Measurements from ENCODE around the gene NKAP.
A peak's percentile ranks its signal among the peaks of the same experiment; 100 is the strongest.
"Not testable (repeated sequence)": the region's sequence is repeated elsewhere in the genome, so short reads cannot be mapped to it uniquely, and the experiment has no call there.

Gene NKAP

DNA sequence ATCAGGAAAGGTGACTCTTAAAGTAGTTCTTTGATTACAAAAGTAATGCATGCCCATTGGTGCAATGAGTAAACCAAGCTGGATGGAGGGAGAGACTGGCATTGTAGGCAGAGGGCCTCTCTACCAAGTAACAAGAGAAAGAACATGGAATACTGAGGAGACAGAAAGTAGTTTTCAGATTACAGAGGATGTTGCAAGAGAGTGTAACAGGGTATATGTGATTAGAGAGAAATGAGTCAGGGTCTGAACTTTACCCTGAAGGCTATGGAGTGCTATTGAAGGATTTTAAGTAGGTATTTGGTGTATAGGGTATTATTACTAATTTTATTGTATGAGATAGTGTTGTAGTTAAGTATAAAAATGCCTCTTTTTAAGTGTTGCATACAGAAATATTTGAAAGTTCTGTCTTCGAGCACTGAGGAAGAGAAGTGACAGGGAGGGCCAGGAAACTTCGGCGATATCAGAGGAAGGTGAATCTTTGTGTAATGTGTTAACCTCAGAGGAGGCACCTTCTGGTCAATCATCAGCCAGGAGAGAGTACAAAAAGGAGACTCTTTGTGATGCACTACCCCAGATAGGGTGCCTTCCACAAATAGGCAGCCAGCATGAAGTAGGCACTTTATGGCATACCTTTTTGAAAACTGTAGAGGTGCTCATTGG, 8.2 kb downstream of the NKAP start:
- DNase-seq (ENCODE audit: low read depth): no peak

DNA sequence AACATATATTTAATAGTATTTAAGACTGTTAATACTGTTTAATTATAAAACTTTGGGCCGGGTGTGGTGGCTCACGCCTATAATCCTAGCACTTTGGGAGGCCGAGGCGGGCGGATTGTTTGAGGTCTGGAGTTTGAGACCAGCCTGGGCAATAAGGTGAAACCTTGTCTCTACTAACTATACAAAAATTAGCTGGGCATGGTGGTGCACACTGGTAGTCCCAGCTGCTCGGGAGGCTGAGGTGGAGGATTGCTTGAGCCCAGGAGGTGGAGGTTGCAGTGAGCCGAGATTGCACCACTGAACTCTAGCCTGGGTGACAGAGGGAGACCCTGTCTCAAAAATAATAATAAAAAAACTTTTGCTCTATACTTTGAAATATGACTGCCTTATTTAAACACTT, 21.2 kb downstream of the NKAP start:
- DNase-seq (ENCODE audit: low read depth): not testable (repeated sequence)

DNA sequence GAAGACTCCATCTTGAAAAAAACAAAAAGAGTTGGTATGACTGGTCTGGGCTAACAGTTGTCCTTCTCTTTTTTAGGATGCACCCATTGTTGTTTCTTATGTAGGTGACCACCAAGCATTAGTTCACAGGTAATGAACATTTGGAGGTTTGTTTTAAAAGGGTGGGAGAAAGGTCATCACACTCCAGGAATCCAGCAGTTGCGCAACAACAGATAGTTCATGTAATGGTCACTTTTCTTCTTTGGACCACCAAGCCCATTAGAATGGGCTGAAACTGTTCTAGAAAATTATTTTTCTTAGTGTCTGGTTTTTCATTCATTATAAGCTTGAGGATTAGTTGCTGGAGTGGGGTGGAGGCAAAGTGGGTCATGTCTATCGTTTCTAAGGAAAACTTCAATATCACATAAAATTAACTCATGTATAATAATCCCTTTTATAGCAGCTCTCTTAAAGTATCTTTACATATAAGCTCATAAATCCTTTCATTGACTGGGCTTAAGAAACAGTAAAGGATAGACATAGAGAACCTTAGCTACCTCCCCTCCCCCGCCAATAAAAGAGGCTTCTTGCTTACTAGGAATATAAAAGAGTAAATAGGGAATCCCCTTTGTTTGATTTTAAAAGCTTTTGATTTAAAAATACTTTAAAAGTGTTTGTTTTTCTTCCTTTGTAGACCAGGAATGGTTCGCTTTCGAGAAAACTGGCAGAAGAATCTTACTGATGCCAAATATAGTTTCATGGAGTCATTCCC, 23.5 kb downstream of the NKAP start:
- no peak for DNase-seq (ENCODE audit: low read depth)

DNA sequence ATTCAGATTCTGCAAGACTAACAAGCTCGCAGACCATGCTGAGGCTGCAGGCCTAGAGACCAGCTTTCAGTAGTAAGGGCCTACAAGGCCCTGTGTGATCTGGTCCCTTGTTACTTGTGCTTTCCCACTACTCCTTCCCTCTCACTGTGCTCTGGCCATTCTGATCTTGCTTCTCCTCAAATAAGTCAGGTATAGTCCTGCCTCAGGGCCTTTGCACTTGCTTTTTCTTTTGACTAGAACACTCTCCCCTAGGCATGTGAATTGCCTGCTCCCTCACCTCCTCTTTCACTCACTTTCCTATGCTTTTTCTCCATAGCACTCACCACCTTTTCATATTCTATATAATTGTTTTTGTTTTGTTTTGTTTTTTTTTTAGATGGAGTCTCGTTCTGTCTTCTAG, 25.7 kb downstream of the NKAP start:
- DNase-seq (ENCODE audit: low read depth): no peak

DNA sequence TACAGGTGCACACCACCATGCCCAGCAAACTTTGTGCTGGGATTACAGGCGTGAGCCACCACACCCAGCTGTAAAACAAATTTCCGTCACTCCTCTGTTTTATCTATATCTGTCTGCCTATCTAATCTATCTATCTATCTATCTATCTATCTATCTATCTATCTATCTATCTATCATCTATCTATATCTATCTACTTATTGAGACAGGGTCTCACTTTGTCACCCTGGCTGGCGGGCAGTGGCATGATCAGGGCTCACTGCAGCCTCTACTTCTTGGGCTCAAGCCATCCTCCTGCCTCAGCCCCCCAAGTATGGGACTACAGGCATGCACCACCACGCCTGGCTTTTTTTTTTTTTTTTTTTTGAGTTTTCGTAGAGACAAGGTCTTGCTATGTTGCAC, 27.2 kb downstream of the NKAP start:
- no peak for DNase-seq (ENCODE audit: low read depth)

DNA sequence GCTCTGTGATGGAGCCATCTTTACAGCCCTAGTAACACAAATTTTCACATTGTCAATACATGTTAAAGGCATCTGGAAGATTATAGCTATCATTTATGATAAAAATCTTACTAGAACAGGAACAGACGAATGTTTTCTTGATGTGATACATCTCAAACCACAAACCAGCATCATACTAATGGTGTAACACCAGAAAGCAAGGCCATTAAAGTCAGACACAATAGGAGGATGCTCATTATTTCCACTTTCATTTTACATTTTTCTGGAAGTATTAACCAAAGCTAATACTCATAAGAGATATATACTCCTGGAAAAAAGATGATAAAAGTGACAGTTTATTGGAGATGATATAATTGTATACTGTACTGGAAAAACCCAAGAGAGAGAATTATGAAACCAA, 42.6 kb downstream of the NKAP start:
- no peak for DNase-seq (ENCODE audit: low read depth)

DNA sequence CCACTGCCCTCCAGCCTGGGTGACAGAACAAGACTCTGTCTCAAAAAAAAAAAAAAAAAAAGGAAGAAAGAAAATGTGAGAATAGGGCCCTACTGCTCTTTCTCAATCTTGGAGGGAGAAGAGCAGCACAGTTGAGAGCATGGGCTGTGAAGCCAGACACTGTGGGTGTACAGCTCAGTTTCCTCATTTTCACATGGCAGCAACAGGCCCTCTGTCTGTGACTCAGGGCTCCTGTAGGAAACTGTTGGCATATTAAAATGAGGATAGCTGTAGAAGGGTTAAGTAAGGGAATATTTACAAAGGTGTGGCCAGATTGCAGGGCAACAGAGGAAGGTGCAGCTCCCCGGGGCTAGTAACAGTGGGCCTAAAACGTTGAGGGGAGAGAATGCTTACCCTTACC, 44.4 kb downstream of the NKAP start:
- no peak for DNase-seq (ENCODE audit: low read depth)

DNA sequence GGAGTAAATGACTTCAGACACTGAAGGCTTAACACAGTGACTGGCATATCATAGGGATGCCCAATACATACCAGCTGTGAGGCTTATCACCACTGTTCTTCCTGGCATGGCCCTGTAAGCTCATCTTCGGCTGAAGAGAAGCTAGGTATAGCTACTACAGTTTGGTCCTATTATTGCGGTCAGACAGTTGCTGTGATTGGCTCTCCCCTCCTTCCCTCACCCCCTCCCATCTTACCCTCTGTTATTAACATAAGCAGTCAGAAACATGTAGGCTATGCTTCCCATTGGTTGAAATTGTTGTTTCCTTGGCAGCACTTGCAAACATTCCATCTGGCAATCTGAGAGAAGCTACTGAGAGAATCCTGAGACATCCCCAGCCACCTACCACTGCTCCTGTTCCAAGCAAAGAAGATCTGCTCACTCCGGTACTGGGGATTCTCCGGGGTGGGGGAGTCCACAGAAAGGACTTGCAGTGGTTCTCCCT, 47.7 kb downstream of the NKAP start, which contains the start of gene AKAP14:
TSS of gene AKAP14 (plus strand) at position 51 of the 484 bp plus-strand sequence. CDS start 7,331 bp downstream, outside the sequence.
- DNase-seq (ENCODE audit: low read depth): no peak

DNA sequence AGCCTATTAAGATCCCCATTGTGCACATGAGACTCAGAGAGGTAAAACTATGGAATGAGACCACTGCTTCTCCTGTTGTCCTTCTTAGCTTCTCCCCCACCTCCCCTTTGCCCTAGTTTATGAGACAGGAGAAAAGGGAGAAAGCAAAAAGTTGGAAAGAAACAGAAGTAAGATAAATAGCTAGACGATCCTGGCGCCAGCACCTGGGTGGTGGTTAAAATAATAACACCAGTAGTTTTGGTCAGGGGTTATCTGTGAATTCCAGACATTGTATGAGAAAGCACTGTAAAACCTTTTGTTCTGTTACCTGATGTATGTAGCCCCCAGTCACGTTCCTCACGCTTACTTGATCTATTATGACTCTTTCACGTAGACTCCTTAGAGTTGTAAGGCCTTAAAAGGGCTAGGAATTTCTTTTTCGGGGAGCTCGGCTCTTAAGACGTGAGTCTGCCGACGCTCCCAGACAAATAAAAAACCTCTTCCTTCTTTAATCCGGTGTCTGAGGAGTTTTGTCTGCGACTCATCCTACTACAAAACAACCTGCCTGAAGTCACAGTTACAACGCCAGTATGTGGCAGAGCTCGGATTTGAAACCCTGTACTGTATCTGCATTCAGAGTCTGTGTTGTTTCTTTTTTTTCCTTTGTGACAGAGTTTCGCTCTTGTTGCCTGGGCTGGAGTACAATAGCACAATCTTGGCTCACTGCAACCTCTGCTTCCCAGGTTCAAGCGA, 51.4 kb downstream of the NKAP start:
- not testable (repeated sequence) for DNase-seq (ENCODE audit: low read depth)

DNA sequence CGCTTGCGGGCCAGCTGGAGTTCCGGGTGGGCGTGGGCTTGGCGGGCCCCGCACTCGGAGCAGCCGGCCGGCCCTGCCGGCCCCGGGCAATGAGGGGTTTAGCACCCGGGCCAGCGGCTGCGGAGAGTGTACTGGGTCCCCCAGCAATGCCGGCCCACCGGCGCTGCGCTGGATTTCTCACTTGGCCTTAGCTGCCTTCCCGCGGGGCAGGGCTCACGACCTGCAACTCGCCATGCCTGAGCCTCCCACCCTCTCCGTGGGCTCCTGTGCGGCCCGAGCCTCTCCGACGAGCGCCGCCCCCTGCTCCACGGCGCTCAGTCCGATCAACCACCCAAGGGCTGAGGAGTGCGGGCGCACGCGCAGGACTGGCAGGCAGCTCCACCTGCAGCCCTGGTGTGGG, 52.9 kb downstream of the NKAP start:
- not testable (repeated sequence) for DNase-seq (ENCODE audit: low read depth)

DNA sequence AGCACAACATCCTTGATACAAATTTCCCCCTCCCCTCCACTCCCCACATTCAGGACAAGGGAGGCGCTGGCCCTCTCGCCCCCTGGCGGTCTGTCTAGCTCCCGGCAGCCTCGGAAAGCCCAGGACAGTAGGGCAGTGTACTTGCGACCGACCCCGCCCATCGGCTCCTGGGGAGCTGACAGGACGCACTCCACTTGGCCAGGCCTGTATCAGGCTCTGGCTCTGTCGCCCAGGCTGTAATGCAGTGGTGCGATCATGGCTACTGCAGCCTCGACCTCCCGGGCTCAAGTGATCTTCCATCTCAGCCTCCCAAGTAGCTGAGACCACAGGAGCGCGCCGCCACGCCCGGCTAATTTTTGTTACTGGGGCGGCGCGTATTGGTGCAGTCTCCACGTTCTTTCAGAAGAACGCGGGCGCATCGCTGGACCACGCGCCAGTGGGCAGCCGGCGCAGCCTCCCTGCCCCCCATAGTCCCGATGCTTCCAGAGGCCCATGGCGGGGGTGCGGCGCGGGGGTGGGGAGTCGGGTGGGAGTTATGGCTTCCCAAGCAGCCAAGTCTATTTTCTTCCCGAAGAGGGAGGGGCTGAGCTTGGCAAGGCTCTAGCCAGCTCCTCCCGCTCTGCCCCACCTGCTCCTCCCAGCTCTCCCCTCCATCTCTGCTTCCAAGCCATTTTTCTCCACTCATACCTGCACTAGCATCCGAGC, 55.7 kb downstream of the NKAP start:
- peak; percentile 28 for DNase-seq (ENCODE audit: low read depth)

DNA sequence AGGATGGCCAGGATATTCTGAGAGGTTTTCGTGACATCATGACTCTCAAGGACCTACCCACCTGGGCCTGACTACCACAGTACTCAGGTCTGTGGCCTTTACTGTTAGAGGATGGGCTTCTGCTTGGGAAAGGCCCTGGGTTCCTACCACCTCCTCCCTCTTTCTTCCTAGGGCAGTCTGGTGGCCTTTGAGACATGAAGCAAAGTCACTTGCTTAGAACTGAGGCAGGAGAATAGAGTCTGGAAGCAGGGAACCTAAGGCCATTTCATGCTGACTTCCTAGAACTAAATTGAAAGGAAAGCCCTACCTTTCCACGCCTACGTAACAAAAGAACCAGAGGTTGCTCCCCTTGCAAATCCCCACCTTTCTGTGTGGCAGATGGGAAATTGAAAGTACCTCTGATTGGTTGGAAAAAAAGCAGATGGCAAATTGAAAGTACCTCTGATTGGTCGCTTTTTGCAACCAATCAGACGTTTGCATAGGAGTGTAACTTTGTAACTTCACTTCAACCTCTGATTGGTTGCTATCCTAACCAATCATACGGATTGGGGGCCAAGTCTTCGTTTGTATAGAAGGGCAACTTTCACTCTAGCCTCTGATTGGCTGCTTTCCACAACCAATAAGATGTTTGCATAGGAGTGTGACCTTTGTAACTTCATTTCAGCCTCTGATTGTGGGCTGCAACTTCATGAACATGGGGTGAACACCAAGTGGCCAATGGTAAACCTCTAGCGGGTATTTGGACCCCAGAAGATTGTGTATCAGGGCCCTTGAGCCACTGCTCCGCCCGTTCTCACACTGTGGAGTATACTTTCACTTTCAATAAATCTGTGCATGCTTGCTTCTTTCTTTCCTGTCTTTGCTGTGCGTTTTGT, 57.8 kb downstream of the NKAP start:
- DNase-seq (ENCODE audit: low read depth): no peak

DNA sequence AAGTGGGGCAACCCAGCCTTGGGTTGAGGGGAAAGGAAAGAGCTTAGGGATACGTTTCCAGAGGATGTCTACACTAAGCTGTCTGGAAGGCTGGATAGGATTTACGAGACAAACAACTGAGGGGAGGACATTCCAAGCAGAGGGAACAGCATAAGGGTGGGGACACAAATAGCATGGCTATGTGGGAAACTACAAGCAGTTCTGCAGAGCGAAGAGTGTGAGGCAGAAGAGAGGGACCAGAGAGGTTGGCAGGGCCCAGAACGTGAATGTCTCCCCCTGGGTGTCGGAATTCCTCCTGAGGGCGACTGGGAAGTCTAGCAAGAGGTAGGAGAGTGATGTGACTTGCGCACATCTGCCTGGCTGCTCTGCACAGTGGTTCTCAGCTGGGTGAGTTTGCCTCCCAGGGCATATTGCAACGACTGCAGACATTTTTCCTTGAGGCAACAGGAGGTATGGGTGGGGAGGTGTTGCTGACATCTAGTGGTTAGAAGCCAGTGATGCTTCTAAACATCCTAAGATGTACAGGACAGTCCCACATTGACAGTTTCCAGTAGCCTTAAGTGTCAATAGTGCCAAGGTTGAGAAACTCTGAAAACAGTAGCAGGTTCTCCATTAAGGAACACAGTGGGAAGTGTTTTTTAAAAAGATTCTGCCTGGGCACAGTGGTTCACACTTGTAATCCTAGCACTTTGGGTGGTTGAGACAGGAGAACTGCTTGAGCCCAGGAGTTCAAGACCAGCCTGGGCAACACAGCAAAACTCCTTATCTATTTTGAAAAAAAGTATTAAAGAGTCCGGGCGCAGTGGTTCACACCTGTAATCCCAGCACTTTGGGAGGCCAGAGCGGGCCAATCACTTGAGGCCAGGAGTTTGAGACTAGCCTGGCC, 62.8 kb downstream of the NKAP start:
- peak; percentile 42 for DNase-seq (ENCODE audit: low read depth)

DNA sequence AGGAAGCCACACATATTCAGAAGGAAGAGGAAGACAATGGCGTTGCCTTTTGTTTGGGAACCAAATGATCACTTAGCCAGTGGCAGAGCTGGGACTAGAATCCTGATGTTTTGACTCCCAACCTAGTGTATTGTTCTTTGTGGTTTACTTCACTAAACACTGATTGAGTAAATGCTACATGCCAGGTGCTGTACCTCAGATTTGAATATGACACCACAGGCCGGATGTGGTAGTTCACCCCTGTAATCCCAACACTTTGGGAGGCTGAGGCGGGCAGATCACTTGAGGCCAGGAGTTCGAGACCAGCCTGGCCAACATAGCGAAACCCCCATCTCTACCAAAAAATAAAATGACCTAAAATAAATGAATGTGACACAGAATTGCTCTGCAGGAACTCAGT, 63.5 kb downstream of the NKAP start:
- no peak for DNase-seq (ENCODE audit: low read depth)

DNA sequence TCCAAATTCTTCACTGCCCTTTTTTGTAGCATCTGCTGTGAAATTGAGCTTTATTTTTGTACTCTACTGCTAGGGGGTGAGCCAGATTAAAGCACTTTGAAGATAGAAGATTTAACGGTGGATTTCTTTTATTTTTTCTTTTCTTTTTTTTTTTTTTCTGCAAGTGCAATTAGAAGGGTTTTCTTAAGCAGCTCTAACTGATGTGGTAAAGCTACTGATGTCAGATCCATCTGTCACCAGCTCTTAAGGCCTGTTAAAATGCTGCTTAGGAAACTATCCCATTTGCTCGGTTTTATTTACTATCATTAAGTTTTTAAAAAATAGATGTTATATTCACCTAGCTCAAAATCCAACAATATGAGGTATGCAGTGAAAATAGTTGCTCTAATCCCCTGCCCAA, 64.8 kb downstream of the NKAP start:
- DNase-seq (ENCODE audit: low read depth): no peak

DNA sequence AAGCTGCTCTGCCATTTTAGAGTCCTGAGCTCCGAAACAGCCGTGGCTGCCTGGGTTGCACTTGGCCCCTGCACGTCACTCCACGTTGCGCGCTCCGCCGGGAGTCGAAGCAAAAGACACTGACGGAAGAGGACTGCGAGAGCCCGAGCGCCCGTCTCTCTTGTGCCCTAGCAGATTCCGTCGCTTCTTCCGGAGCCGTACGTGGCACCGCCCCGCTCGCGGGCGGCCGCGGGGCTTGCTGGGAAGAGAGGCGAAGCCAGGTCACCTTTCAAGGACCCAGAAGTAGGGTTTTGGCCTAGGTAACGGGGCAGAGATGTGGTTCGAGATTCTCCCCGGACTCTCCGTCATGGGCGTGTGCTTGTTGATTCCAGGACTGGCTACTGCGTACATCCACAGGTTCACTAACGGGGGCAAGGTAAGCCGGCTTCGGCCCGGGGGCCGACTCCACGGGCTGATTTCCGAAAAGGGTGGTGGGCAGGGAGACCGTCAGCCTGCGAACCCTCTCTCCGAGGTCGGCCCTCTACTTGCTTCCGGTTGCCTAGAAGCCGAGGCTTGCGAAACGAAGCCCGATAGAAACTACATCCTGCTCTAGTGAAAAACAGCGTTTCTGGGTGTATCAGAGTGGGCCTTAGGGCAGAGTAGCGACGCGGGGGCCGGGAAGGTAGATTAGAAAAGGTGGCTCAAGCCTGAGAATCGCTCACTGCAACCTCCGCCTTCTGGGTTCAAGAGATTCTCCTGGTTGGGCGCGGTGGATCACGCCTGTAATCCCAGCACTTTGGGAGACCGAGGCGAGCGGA, 71.8 kb downstream of the NKAP start, which contains the start of the genes NDUFA1 and RNF113A:
TSS of gene NDUFA1 (plus strand) at position 234 of the 797 bp plus-strand sequence. CDS start at position 314, 80 bp downstream.
TSS of gene RNF113A (minus strand) at position 135 of the 797 bp plus-strand sequence. CDS start at position 15, 120 bp downstream.
- peak; percentile 67 for DNase-seq (ENCODE audit: low read depth)

DNA sequence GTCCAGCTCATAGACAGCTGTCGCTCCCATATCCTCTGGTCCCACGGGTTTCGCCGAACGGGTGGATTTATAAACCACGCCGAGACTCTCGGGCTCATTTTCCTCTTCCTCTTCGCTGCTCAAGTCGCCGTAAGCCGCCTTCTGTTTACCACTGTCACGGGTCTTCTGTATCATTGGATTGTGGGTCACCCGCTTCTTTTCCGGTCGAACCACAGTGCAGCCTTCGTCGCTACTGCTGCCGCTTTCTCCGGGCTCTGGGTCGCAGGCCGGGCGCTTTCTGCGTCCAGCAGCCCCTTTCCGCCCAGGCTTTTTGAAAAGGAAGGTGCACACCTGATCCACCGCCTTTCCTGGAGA, 72.3 kb downstream of the NKAP start:
- DNase-seq (ENCODE audit: low read depth): no peak

Data from fibroblast of the conjunctiva (primary cell).